HUDEP-2 (cell line): Measurements from ENCODE around the gene MXI1.

Source experiments
- DNase-seq, 76 experiments: peaks; one replicate each; lab custom pipeline; 2025; ENCODE audit not compliant: unreplicated experiment in 76 of 76; lab: John Stamatoyannopoulos, UW

MXI1 gene

DNA sequence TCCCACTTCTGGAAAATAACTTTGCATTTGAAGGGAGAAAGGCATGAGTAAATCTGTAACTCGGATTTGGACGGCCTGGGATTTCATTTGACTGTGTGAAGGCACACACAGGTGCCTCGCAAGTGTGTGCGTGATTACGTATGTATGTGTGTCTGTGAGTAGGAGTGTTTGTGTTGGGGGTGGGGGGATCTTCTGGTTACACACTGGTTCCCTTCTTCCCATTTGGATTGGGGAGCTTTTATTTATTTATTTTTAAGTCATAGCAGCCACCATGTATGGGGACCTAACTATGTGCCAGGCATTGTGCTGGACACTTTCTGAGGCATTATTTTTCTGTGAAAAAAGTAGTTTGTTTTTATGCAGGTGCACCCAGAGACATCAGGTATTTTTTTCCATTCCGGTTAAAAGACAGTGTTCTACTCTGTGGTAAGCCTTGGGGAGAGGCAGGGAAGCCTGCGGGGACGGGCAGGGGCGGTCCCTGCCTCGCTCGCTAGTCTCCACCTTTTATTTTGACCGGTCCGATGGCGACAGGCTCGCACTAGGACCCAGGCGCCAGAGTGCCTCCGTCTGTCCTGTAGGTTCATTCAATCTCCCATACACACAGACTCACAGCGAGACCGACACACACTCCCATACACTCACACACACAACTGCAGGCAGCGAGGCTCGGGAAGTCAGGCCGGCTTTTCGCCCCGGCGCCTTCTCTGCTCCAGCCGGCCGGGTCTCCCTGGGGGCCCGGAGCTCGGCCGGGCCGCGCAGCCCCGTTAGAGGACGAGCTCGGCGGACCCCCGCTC is at the start of gene MXI1:
Gene MXI1, plus strand, starts transcription at position 595 of the 794 bp plus-strand sequence. CDS start 204 bp downstream, outside the sequence.
- peak in 74 of 76 experiments; percentile 42 to 86 (median 75) for DNase-seq

DNA sequence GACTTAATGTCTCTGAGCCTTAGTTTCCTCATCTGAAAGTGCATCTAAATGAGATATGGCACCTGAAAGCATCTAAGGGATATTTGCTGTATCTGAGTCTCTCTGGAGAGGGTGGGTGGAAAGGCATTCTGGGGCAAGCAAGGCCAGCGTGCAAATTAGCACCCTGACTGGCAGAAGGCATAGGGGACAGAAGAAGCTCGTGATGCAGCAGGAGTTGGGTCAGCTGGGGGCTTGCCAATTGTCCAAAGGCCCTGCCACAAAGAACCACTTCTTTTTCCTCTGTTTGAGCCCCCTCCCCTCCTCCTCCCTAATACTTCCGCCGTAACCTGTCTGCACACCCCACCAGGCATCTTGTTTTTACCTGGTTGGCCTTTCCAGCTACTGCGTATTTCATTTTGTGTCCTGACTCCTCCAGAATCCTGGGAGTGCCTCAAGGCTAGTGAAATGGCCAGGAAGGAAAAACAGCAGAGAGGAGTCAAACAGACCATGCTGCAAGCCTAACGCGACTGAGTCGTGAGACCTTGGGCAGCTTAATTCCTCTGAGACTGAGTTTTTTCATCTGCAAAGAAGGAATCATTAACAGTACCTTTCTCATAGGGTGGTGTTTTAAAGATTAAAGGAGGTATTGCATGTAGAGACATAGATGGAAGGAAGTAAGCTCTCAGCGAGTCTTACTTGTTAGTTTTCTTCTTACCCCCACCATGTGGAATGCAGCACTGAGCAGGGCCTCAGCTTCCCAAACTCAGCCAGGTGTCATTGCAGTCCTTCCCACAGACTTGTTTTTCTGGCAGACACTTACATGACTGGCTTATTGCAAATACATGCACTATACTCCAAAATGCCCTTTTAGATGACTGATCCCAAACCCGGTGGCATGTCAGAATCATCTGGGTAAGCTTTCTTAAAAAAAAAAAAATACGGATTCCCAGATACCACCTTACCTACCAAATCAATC is 49.1 kb upstream of the MXI1 start:
- DNase-seq: no peak

GRCh38 chr10:110160081-110160480 is 47.3 kb upstream of the MXI1 start:
- no peak for DNase-seq

DNA sequence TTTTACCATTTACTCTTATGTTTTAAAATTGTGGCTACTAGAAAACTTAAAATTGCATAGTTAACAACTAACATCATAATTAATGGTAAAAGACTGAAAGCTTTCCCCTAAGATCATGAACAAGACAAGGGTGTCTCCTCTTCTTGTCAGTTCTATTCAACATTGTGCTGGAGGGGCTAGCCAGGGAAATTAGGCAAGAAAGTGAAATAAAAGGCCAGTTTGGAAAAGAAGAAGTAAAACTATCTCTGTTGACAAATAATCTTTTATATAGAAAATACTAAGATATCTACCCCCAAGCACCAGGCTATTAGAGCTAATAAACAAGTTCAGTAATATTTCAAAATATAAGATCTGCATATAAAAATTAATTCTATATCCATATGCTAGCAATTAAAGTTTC is 46.9 kb upstream of the MXI1 start:
- DNase-seq: no peak

DNA sequence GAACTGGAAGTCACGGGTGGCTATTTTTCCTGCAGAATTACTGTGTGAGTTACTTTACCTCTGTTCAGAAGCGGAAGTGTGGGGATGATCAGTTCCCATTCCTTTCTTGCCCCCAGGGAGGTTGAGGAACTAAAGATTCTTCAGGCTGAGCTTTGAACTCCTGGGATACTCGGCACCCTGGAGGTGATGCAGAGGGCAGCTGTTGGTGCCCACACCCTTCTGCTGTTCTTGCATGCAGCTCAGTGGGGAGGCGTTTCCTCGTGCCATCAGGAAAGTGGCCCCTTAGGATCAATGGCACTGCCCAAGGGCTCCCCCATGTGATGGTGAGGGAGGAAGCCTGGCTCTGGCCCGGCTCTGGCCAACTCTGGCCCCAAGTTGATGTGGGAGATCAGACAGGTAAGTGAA is 44.7 kb upstream of the MXI1 start:
- DNase-seq: peak in 54 of 76 experiments; percentile 3 to 62 (median 27)

DNA sequence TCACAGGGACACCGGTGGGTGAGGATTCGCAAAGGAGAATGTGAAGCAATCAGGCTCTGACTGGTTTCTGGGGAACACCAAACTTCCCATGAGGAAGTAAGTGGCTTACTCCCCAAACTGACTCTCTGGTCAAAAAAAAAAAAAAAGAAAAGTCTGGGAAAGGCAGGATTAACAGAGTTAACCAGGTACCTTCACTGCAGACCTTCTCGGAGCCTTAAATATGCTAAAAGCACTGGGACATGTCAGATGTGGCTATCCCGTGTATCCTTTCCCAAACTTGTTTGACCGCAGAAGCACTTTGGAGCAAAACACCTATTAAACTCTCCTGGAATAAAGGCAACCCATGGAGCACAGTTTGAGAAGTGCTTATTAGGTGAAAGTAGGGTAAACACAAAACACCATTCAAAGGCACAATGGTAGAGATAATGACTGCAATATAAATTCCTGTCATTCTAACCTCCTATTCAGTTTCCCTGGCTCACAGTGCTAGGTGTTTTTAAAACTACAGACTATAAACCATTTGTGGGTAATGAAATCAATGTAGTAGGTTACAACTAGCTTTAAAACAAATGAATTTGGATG is 44.1 kb upstream of the MXI1 start:
- no peak for DNase-seq

GRCh38 chr10:110163841-110164240 is 43.6 kb upstream of the MXI1 start:
- no peak for DNase-seq

GRCh38 chr10:110165239-110165638 is 42.2 kb upstream of the MXI1 start:
- DNase-seq: no peak

GRCh38 chr10:110167149-110167548 is 40.3 kb upstream of the MXI1 start:
- no peak for DNase-seq

DNA sequence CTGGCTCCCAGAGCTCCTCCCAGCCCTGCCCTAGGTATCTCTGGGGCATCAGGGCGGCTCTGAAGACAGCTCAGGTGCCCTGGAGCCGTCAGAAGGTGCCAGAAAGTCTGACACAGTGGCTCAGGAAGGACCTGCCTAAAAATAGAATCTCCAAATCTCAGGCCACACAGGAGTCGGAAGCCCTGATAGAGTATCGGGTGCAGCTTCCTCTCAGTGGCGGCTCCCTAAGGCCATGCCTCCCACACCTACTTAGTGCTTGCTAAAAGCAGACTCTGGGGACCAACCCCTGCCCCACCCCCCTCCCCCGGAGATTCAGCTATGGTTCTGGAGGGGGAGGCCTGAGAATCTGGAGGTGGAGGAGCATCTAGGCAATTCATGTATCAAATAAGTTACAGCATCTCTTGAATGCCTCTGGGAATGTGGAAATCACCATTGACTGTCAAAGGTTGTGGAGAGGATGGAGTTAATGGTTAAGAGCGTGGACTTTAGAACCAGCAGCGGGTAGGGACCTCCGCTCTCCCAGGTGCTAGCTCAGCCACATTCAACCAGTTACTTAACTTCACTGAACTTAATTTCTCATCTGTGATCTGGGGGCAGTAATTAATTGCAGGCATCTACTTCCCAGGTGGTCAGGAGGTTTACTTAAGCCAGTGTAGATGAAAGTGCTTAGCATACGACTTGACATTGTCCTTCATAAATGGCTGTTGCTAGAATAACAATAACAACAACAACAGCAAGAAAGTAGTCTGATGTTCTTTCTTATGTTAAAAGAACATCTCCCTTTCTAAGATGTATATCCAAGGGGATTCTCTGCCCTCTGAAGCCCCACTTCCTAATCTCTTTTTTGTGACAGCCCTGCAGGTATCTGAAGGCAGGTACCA is 38.6 kb upstream of the MXI1 start:
- DNase-seq: no peak

- DNase-seq: no peak
Observed at GRCh38 chr10:110169586-110169985, 37.8 kb upstream of the MXI1 start.

GRCh38 chr10:110170142-110170971 is 37.0 kb upstream of the MXI1 start:
- no peak for DNase-seq

GRCh38 chr10:110171032-110171431 is 36.4 kb upstream of the MXI1 start:
- DNase-seq: no peak

- DNase-seq: no peak
Observed at GRCh38 chr10:110172155-110172554, 35.2 kb upstream of the MXI1 start.

DNA sequence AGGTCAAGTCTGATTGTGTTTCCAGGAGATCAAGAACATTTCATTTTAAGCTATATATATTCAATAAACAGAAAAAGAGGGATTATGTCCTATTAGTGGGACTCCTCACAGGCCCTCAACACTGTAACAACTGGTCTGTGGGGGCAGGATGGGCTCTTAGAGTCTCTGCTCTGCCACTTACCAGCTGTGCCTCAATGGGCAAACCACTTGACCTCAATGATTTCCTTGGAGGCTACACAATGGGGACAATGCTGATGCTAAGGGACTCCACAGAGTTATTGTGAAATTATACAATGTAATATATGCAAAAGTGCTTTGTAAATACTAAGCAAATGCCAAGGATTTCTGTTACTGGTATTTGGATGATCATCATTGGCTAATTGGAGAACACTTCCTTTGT is 33.2 kb upstream of the MXI1 start:
- no peak for DNase-seq

- no peak for DNase-seq
Observed at GRCh38 chr10:110174816-110175215, 32.6 kb upstream of the MXI1 start.

DNA sequence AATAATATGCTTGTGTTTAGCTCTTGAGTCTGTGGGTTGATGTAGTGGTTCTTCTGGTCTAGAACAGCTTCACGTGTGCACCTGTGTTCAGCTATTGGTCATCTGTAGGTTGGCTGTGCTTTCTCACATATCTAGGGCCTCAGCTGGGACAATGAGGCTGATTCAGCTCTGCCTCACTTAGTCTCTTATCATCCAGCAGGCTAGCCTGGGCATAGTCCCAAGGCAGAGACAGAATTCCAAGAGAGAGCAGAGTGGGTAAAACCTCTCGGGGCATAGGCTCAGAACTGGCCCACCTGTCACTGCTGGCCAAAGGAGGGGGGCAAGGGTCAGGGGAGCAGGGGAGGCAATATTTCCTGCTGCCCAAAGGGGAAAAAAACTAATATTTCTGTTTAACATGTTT is 32.0 kb upstream of the MXI1 start:
- peak in 10 of 76 experiments; percentile 12 to 29 (median 17) for DNase-seq

GRCh38 chr10:110176141-110177030 is 31.0 kb upstream of the MXI1 start:
- no peak for DNase-seq
